ENCODE measurements around the gene CHD9NB. TPM values are rescaled to one million over a fixed set of nuclear protein-coding genes. Genes with fewer than 3 reads are reported as not detected.

CHD9NB gene
- total RNA-seq, 4 donors from 2014 or later = 0.19 to 1.2 (median 0.42) TPM

GRCh38 chr16:53091466-53092211, 38.9 kb upstream of the CHD9NB start:
- WGBS = 16% methylated on average over 7 of the region's 7 CpGs
- TF ChIP-seq EP300 (IDR thresholded peaks at IDR 0.05) (no peak), POLR2AphosphoS5 (IDR thresholded peaks at IDR 0.05) (peak in 1 of 2 donors; percentile 25)
- Histone ChIP-seq H3K27me3 (no peaks in the 10 kb centered on the region), H3K4me3 (peak overlapping the region in 2 of 4 donors; percentile 29 to 40), H3K36me3 (no peaks in the 10 kb centered on the region), H3K9me3 (no peaks in the 10 kb centered on the region), H3K4me1 (peaks cover 61 to 75% (median 71%) of the 10 kb centered on the region in 4 donors), H3K27ac (replicated peaks in 1 of 4) (peak overlapping the region; percentile 81 to 90 (median 86))
- intact Hi-C loops (cut with DNase I) = loop anchor here (5.0 kb wide), 1 partner anchor 34 kb away; no protein-coding TSS in a partner anchor
- DNase-seq (ENCODE audit: extremely low spot score) = no peak

GRCh38 chr16:53090591-53091411, 38.1 kb upstream of the CHD9NB start:
- intact Hi-C loops (cut with DNase I) = loop anchor here (5.0 kb wide), 1 partner anchor 34 kb away; no protein-coding TSS in a partner anchor
- Histone ChIP-seq H3K36me3 (no peaks in the 10 kb centered on the region), H3K27ac (replicated peaks in 1 of 4) (peak overlapping the region; percentile 81 to 90 (median 86)), H3K9me3 (no peaks in the 10 kb centered on the region), H3K27me3 (no peaks in the 10 kb centered on the region), H3K4me1 (peaks cover 67 to 81% (median 78%) of the 10 kb centered on the region in 4 donors), H3K4me3 (peak overlapping the region; percentile 29 to 40 (median 30))
- DNase-seq (ENCODE audit: extremely low spot score) = peak; percentile 96
- TF ChIP-seq POLR2AphosphoS5 (IDR thresholded peaks at IDR 0.05) (peak; percentile 92 to 95), EP300 (IDR thresholded peaks at IDR 0.05) (peak; percentile 50), CTCF (IDR thresholded peaks at IDR 0.05) (no peak)
- 13% methylated on average over 10 of the region's 13 CpGs for WGBS

- no peaks in the 10 kb centered on the region for H3K9me3 ChIP-seq
- intact Hi-C loops (cut with DNase I) = loop anchor here (5.0 kb wide), 1 partner anchor 33 kb away; no protein-coding TSS in a partner anchor
- H3K4me3 ChIP-seq = peak overlapping the region; percentile 29 to 40 (median 30)
- no peaks in the 10 kb centered on the region for H3K36me3 ChIP-seq
- TF ChIP-seq POLR2AphosphoS5 (IDR thresholded peaks at IDR 0.05) (no peak), CTCF (IDR thresholded peaks at IDR 0.05) (no peak), POLR2A (IDR thresholded peaks at IDR 0.05; ENCODE audit: low read depth) (no peak), EP300 (IDR thresholded peaks at IDR 0.05) (no peak)
- H3K27ac ChIP-seq (replicated peaks in 1 of 4) = peak overlapping the region; percentile 81 to 90 (median 86)
- no peaks in the 10 kb centered on the region for H3K27me3 ChIP-seq
- WGBS = 21% methylated on average over 5 of the region's 5 CpGs
- peaks cover 73 to 86% (median 84%) of the 10 kb centered on the region in 4 donors for H3K4me1 ChIP-seq
- DNase-seq (ENCODE audit: extremely low spot score) = no peak
These were observed 37.5 kb upstream of the CHD9NB start for GRCh38 chr16:53090286-53090590.

GRCh38 chr16:53089434-53090285, 37.0 kb upstream of the CHD9NB start:
- Histone ChIP-seq H3K36me3 (no peaks in the 10 kb centered on the region), H3K27me3 (no peaks in the 10 kb centered on the region), H3K4me1 (peaks cover 73 to 90% (median 86%) of the 10 kb centered on the region in 4 donors), H3K9me3 (no peaks in the 10 kb centered on the region), H3K27ac (replicated peaks in 1 of 4) (peak overlapping the region; percentile 81 to 90 (median 86)), H3K4me3 (peak overlapping the region in 3 of 4 donors; percentile 29 to 40 (median 31))
- DNase-seq (ENCODE audit: extremely low spot score) = no peak
- WGBS = 15% methylated on average over 4 of the region's 4 CpGs
- no peak for TF ChIP-seq EP300 (IDR thresholded peaks at IDR 0.05)
- no peak for TF ChIP-seq POLR2A (IDR thresholded peaks at IDR 0.05; ENCODE audit: low read depth)
- peak in 1 of 2 donors; percentile 16 for TF ChIP-seq POLR2AphosphoS5 (IDR thresholded peaks at IDR 0.05)
- TF ChIP-seq CTCF (IDR thresholded peaks at IDR 0.05) = no peak
- intact Hi-C loops (cut with DNase I) = loop anchor here (5.0 kb wide), 1 partner anchor 32 kb away; no protein-coding TSS in a partner anchor

Data from esophagus muscularis mucosa (tissue), 4 donors.